Neural cell (in vitro differentiated cells): ENCODE results near the gene PAN3. TPM values are rescaled to one million over a fixed set of nuclear protein-coding genes. Genes with fewer than 3 reads are reported as not detected.

Source experiments
- H2AFZ ChIP-seq: fragments of 200-600, 300-800 bp; sonication (generic), shearing (Covaris generic); 2 replicates; pipeline ENCODE4 v1.6.0; 2014; ENCODE audit warnings: low read depth, mild to moderate bottlenecking, antibody characterized with exemption, low read length, moderate library complexity
- H3F3A ChIP-seq: fragments of 200-600 bp; shearing (Covaris generic); 2 replicates; pipeline ENCODE4 v1.6.1; 2016; ENCODE audit warnings: mild to moderate bottlenecking, moderate library complexity, mixed read lengths, antibody characterized with exemption, low read length; ENCODE audit not compliant: insufficient read depth, poor library complexity, severe bottlenecking
- H3K27ac ChIP-seq: fragments of 200-600, 300-800 bp; sonication (generic), shearing (Covaris generic); 2 replicates; pipeline ENCODE4 v1.5.1; 2014; ENCODE audit warnings: mild to moderate bottlenecking, low read length, moderate library complexity
- H3K27me3 ChIP-seq: fragments of 300-800, 200-600 bp; sonication (generic), shearing (Covaris generic); 2 replicates; pipeline ENCODE4 v1.6.0; 2014; ENCODE audit warnings: mild to moderate bottlenecking, low read depth, low read length, moderate library complexity; ENCODE audit not compliant: insufficient read depth
- H3K36me3 ChIP-seq: fragments of 300-800, 200-600 bp; sonication (generic), shearing (Covaris generic); 2 replicates; pipeline ENCODE4 v1.5.1; 2014; ENCODE audit warnings: mild to moderate bottlenecking, antibody characterized with exemption, low read length, moderate library complexity; ENCODE audit not compliant: insufficient read depth
- H3K4me2 ChIP-seq: fragments of 300-800, 200-600 bp; sonication (generic), shearing (Covaris generic); 2 replicates; pipeline ENCODE4 v1.6.0; 2014; ENCODE audit warnings: mild to moderate bottlenecking, low read length
- H3K4me3 ChIP-seq: fragments of 300-800, 200-600 bp; sonication (generic), shearing (Covaris generic); 2 replicates; pipeline ENCODE4 v1.5.1; 2014; ENCODE audit warnings: mild to moderate bottlenecking, low read length, moderate library complexity
- H3K79me2 ChIP-seq: fragments of 200-600 bp; shearing (Covaris generic); replicated peaks from 2 replicates; pipeline ENCODE4 v1.6.0; 2014; ENCODE audit warnings: mild to moderate bottlenecking, low read length, moderate library complexity; ENCODE audit not compliant: insufficient read depth
- H3K9ac ChIP-seq: fragments of 300-800, 200-600 bp; sonication (generic), shearing (Covaris generic); 2 replicates; pipeline ENCODE4 v1.6.1; 2016; ENCODE audit warnings: mild to moderate bottlenecking, low read length, mixed read lengths
- H3K9me2 ChIP-seq: fragments of 200-600 bp; shearing (Covaris generic); 2 replicates; pipeline ENCODE4 v1.6.1; 2016; ENCODE audit warnings: mild to moderate bottlenecking, low read length, mixed read lengths; ENCODE audit not compliant: insufficient read depth
- H3K9me3 ChIP-seq: fragments of 200-600, 300-800 bp; sonication (generic), shearing (Covaris generic); 2 replicates; pipeline ENCODE4 v1.6.1; 2016; ENCODE audit warnings: mild to moderate bottlenecking, mixed run types, low read length, moderate library complexity, mixed read lengths
- H4K20me1 ChIP-seq: fragments of 200-600 bp; shearing (Covaris generic); 2 replicates; pipeline ENCODE4 v1.6.1; 2016; ENCODE audit warnings: mild to moderate bottlenecking, mixed run types; ENCODE audit not compliant: insufficient read depth
- EP300 ChIP-seq: fragments of 450-650 bp; conservative IDR thresholded peaks from 2 replicates; pipeline ENCODE4 v1.6.1; 2014; ENCODE audit warnings: antibody characterized with exemption, mild to moderate bottlenecking, moderate library complexity; ENCODE audit not compliant: poor library complexity, severe bottlenecking
- EZH2 ChIP-seq: fragments of 200-600, 300-800 bp; shearing (Covaris generic), sonication (generic); IDR thresholded peaks from 2 replicates; pipeline ENCODE4 v1.6.1; 2014; ENCODE audit warnings: antibody characterized with exemption, low read length, borderline replicate concordance, mild to moderate bottlenecking; ENCODE audit not compliant: insufficient read depth, poor library complexity, severe bottlenecking
- MXI1 ChIP-seq: fragments of 450-650 bp; conservative IDR thresholded peaks from 2 replicates; pipeline ENCODE4 v1.6.1; 2014; ENCODE audit warnings: antibody characterized with exemption, mild to moderate bottlenecking; ENCODE audit not compliant: poor library complexity, severe bottlenecking
- POLR2AphosphoS5 ChIP-seq: IDR thresholded peaks from 2 replicates; pipeline ENCODE4 v1.6.1; 2012
- RAD21 ChIP-seq: fragments of 450-650 bp; conservative IDR thresholded peaks from 2 replicates; pipeline ENCODE4 v1.6.1; 2014; ENCODE audit warnings: antibody characterized with exemption, mild to moderate bottlenecking, moderate library complexity
- SMC3 ChIP-seq: fragments of 450-650 bp; conservative IDR thresholded peaks from 2 replicates; pipeline ENCODE4 v1.6.1; 2014; ENCODE audit warnings: antibody characterized with exemption, mild to moderate bottlenecking, moderate library complexity; ENCODE audit not compliant: poor library complexity
- TAF1 ChIP-seq: IDR thresholded peaks from 2 replicates; pipeline ENCODE4 v1.6.1; 2012; ENCODE audit warnings: low read depth
- polyA plus RNA-seq: library from polyadenylated mRNA; depleted of rRNA; stranded (reverse); fragments of >200 nt; gene quantifications from 2 replicates; pipeline ENCODE4 v1.2.3, GENCODE V29; 2014
- TF ChIP-seq, protein P1 (sequence below): fragments of 450-650 bp; IDR thresholded peaks from 2 replicates; pipeline ENCODE4 v1.5.1; 2014; ENCODE audit warnings: antibody characterized with exemption, mild to moderate bottlenecking, moderate library complexity; ENCODE audit not compliant: poor library complexity, severe bottlenecking
- TF ChIP-seq, protein P2 (sequence below): IDR thresholded peaks from 2 replicates; pipeline ENCODE4 v1.6.1; 2012; ENCODE audit warnings: borderline replicate concordance

PAN3 gene
- polyA plus RNA-seq, 1 donor from 2014 or later = 44.0 TPM

DNA sequence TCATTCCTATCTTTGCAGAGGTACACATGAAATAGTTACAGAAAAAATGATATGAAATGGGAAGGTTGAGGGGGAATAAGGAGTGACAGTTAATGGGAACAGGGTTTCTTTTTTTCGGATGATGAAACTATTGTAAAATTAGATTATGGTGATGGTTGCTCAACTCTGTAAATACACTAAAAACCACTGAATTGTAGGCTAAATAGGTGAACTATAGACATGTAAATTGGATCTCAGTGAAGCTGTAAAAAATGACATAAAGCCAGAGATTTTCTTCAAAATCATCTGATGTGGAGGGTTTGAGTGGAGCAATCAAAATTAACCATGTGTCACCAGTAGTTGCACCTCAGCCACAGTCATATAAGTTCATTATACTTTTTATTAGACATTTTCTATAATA, 31.4 kb upstream of the PAN3 start:
- H3K4me2 ChIP-seq = no peak overlapping the region
- TF ChIP-seq POLR2AphosphoS5 (no peak), MXI1 (no peak), SMC3 (no peak), RAD21 (no peak), EZH2 (no peak)
- TF ChIP-seq, protein P1, sequence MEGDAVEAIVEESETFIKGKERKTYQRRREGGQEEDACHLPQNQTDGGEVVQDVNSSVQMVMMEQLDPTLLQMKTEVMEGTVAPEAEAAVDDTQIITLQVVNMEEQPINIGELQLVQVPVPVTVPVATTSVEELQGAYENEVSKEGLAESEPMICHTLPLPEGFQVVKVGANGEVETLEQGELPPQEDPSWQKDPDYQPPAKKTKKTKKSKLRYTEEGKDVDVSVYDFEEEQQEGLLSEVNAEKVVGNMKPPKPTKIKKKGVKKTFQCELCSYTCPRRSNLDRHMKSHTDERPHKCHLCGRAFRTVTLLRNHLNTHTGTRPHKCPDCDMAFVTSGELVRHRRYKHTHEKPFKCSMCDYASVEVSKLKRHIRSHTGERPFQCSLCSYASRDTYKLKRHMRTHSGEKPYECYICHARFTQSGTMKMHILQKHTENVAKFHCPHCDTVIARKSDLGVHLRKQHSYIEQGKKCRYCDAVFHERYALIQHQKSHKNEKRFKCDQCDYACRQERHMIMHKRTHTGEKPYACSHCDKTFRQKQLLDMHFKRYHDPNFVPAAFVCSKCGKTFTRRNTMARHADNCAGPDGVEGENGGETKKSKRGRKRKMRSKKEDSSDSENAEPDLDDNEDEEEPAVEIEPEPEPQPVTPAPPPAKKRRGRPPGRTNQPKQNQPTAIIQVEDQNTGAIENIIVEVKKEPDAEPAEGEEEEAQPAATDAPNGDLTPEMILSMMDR = no peak
- H3K9ac ChIP-seq = no peak overlapping the region
- no peaks in the 10 kb centered on the region for H3K9me3 ChIP-seq
- no peaks in the 10 kb centered on the region for H3F3A ChIP-seq
- H4K20me1 ChIP-seq = no peaks in the 10 kb centered on the region
- H3K27me3 ChIP-seq = peaks cover under 1% of the 10 kb centered on the region
- no peaks in the 10 kb centered on the region for H3K79me2 ChIP-seq
- no peaks in the 10 kb centered on the region for H3K9me2 ChIP-seq
- H3K27ac ChIP-seq = no peak overlapping the region
- H3K4me3 ChIP-seq = no peak overlapping the region
- H3K36me3 ChIP-seq = no peaks in the 10 kb centered on the region
- no peak overlapping the region for H2AFZ ChIP-seq

DNA sequence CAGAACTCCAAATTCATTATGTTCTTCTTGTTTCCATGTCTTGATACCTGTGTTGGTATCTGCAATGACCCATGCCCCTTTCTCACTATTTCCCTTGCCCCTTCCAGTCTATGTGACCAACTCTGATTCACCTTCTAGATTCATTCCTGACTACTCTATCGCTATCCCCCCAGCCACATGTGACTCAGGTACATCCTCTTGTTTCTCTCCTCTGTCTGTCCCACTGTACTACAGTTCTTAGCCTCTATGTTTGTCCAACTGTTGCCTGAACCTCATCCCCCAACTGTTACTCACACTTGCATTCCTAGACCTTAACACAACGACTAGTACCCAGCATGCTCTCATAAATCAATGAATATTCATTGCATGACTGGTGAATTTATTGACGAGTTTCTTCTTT, 27.9 kb upstream of the PAN3 start:
- no peaks in the 10 kb centered on the region for H3K27me3 ChIP-seq
- H3K27ac ChIP-seq = no peak overlapping the region
- TF ChIP-seq EP300 = no peak
- TF ChIP-seq, protein P1 = no peak
- no peak for TF ChIP-seq SMC3
- TF ChIP-seq EZH2 = no peak
- TF ChIP-seq MXI1 = no peak
- no peak for TF ChIP-seq TAF1
- TF ChIP-seq, protein P2, sequence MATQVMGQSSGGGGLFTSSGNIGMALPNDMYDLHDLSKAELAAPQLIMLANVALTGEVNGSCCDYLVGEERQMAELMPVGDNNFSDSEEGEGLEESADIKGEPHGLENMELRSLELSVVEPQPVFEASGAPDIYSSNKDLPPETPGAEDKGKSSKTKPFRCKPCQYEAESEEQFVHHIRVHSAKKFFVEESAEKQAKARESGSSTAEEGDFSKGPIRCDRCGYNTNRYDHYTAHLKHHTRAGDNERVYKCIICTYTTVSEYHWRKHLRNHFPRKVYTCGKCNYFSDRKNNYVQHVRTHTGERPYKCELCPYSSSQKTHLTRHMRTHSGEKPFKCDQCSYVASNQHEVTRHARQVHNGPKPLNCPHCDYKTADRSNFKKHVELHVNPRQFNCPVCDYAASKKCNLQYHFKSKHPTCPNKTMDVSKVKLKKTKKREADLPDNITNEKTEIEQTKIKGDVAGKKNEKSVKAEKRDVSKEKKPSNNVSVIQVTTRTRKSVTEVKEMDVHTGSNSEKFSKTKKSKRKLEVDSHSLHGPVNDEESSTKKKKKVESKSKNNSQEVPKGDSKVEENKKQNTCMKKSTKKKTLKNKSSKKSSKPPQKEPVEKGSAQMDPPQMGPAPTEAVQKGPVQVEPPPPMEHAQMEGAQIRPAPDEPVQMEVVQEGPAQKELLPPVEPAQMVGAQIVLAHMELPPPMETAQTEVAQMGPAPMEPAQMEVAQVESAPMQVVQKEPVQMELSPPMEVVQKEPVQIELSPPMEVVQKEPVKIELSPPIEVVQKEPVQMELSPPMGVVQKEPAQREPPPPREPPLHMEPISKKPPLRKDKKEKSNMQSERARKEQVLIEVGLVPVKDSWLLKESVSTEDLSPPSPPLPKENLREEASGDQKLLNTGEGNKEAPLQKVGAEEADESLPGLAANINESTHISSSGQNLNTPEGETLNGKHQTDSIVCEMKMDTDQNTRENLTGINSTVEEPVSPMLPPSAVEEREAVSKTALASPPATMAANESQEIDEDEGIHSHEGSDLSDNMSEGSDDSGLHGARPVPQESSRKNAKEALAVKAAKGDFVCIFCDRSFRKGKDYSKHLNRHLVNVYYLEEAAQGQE = no peak
- TF ChIP-seq RAD21 = no peak
- no peak for TF ChIP-seq POLR2AphosphoS5
- H2AFZ ChIP-seq = no peak overlapping the region
- H3F3A ChIP-seq = no peaks in the 10 kb centered on the region
- H3K36me3 ChIP-seq = no peaks in the 10 kb centered on the region
- H3K4me3 ChIP-seq = no peak overlapping the region
- no peaks in the 10 kb centered on the region for H3K79me2 ChIP-seq
- no peaks in the 10 kb centered on the region for H4K20me1 ChIP-seq
- no peak overlapping the region for H3K9ac ChIP-seq
- no peak overlapping the region for H3K4me2 ChIP-seq
- H3K9me3 ChIP-seq = no peaks in the 10 kb centered on the region
- H3K9me2 ChIP-seq = no peaks in the 10 kb centered on the region
